ENCODE results near the gene HOXC4. TPM values are rescaled to one million over a fixed set of nuclear protein-coding genes. Genes with fewer than 3 reads are reported as not detected.
"Not testable (repeated sequence)": the region's sequence is repeated elsewhere in the genome, so short reads cannot be mapped to it uniquely, and the experiment has no call there.

The HOXC4 gene
- total RNA-seq, 1 experiment from 2014 or later, result 4.7 TPM

GRCh38 chr12:54089465-54089864 is 35.8 kb downstream of the HOXC4 start:
- DNase-seq (ENCODE audit: low read depth), result not testable (repeated sequence)

- DNase-seq (ENCODE audit: low read depth), result not testable (repeated sequence)
Measured at GRCh38 chr12:54090312-54090711, 36.7 kb downstream of the HOXC4 start.

GRCh38 chr12:54092943-54093342 is 39.3 kb downstream of the HOXC4 start:
- DNase-seq (ENCODE audit: low read depth), result not testable (repeated sequence)

GRCh38 chr12:54095928-54096327 is 42.3 kb downstream of the HOXC4 start:
- DNase-seq (ENCODE audit: low read depth), result not testable (repeated sequence)

- DNase-seq (ENCODE audit: low read depth), result not testable (repeated sequence)
Measured at GRCh38 chr12:54098644-54099043, 45.0 kb downstream of the HOXC4 start.

GRCh38 chr12:54100588-54100987 is 47.0 kb downstream of the HOXC4 start:
- not testable (repeated sequence) for DNase-seq (ENCODE audit: low read depth)

GRCh38 chr12:54102223-54102622 is 48.6 kb downstream of the HOXC4 start:
- not testable (repeated sequence) for DNase-seq (ENCODE audit: low read depth)

GRCh38 chr12:54103827-54104226 is 50.2 kb downstream of the HOXC4 start:
- not testable (repeated sequence) for DNase-seq (ENCODE audit: low read depth)

Other genes with a start within 250 kb of the HOXC4 start
- 0.48 and 0.78 TPM in 2 replicates for gene HOXC13, start 115.0 kb upstream of the HOXC4 start, total RNA-seq (2014; rRNA removed; shearing (Covaris generic))
- gene HOXC12, start 98.9 kb upstream of the HOXC4 start, total RNA-seq (2014; rRNA removed; shearing (Covaris generic)), result not detected in 2 replicates
- gene HOXC11, start 80.7 kb upstream of the HOXC4 start, total RNA-seq (2014; rRNA removed; shearing (Covaris generic)), result 0.10 and 0.36 TPM in 2 replicates
- gene HOTAIR, start 78.9 kb upstream of the HOXC4 start, total RNA-seq (2014; rRNA removed; shearing (Covaris generic)), result not detected in 2 replicates
- gene HOXC10, start 68.7 kb upstream of the HOXC4 start, total RNA-seq (2014; rRNA removed; shearing (Covaris generic)), result 4.0 and 5.1 TPM in 2 replicates
- gene HOXC9, start 53.7 kb upstream of the HOXC4 start, total RNA-seq (2014; rRNA removed; shearing (Covaris generic)), result 4.3 and 5.9 TPM in 2 replicates
- 0.88 and 1.8 TPM in 2 replicates for gene HOXC8, start 44.9 kb upstream of the HOXC4 start, total RNA-seq (2014; rRNA removed; shearing (Covaris generic))
- gene HOXC6, start 25.4 kb upstream of the HOXC4 start, total RNA-seq (2014; rRNA removed; shearing (Covaris generic)), result 0.84 and 1.5 TPM in 2 replicates
- gene HOXC5, start 20.8 kb upstream of the HOXC4 start, total RNA-seq (2014; rRNA removed; shearing (Covaris generic)), result 0.78 and 2.0 TPM in 2 replicates
- 44.7 and 68.8 TPM in 2 replicates for gene SMUG1, start 135.2 kb downstream of the HOXC4 start, total RNA-seq (2014; rRNA removed; shearing (Covaris generic))
- gene CBX5, start 226.3 kb downstream of the HOXC4 start, total RNA-seq (2014; rRNA removed; shearing (Covaris generic)), result 29.4 and 30.4 TPM in 2 replicates
- gene HNRNPA1, start 226.9 kb downstream of the HOXC4 start, total RNA-seq (2014; rRNA removed; shearing (Covaris generic)), result 257 and 266 TPM in 2 replicates
- gene NFE2, start 247.2 kb downstream of the HOXC4 start, total RNA-seq (2014; rRNA removed; shearing (Covaris generic)), result 0.39 and 0.48 TPM in 2 replicates